Uterus (tissue), 2 donors: Measurements from ENCODE around the gene UFC1.

Source experiments
- CTCF ChIP-seq, 4 experiments: fragments of 200-600 bp in 2 of 4; fragments of 450-650 bp in 2 of 4; sonication (generic) in 2 of 4; IDR thresholded peaks; one replicate each; pipeline ENCODE4 v1.5.1; 2016 to 2019; ENCODE audit warnings: antibody characterized with exemption in 4 of 4, mild to moderate bottlenecking in 2 of 4, moderate library complexity in 1 of 4
- POLR2A ChIP-seq, 2 donors: fragments of 450-650 bp; IDR thresholded peaks; one replicate each; pipeline ENCODE4 v1.6.1; 2016; ENCODE audit warnings: antibody characterized with exemption in 2 of 2, mild to moderate bottlenecking in 1 of 2, moderate library complexity in 1 of 2

DNA sequence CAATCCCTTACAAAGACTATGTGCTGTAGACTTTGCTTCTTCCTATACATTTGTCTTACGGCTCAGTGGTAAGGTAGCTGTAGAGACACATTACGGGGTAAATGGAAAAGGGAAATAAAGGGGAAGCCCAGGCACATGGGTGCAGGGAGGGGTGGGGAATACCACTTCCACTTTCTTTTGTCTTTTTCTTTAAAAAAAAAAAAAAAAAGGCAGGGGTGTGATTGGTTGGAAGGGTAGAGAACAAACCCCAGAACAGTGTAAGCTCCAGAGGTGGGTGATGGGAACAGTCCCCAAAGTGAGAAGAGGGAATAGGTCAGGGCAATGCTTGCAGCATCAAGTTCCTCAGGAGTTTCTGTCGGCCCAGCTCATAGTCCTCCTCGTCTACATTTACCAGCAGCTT lies 31.9 kb upstream of the UFC1 start:
- TF ChIP-seq CTCF (IDR thresholded peaks at IDR 0.05): no peak
- no peak for TF ChIP-seq POLR2A (IDR thresholded peaks at IDR 0.05)
